Measurements from ENCODE around the gene MLPH.

MLPH gene, protein sequence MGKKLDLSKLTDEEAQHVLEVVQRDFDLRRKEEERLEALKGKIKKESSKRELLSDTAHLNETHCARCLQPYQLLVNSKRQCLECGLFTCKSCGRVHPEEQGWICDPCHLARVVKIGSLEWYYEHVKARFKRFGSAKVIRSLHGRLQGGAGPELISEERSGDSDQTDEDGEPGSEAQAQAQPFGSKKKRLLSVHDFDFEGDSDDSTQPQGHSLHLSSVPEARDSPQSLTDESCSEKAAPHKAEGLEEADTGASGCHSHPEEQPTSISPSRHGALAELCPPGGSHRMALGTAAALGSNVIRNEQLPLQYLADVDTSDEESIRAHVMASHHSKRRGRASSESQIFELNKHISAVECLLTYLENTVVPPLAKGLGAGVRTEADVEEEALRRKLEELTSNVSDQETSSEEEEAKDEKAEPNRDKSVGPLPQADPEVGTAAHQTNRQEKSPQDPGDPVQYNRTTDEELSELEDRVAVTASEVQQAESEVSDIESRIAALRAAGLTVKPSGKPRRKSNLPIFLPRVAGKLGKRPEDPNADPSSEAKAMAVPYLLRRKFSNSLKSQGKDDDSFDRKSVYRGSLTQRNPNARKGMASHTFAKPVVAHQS

DNA sequence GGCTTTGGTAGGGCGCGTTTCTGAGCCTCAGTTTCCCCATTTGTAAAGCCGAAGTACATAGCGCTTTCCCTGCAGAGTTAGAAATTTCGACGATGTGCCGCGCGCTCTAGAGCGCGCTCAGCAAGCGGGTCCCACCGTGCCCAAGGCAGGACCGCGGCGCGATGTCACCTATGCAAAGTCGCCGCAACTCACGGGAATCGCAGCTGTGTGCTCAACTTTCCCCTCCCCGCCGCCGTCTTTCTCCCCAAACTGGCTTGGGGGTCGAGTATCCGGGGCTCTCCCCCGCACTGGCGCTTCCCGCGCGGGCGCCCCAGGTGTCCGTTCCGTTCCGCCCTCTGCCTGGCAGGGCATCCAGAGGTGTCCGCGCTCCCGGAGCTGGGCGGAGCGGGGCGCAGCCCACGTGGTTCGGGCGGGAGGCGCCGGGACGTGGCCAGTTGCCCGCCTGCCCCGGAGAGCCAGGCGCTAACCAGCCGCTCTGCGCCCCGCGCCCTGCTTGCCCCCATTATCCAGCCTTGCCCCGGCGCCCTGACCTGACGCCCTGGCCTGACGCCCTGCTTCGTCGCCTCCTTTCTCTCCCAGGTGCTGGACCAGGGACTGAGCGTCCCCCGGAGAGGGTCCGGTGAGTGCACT lies at the start of gene MLPH:
TSS of gene MLPH (plus strand) at position 433 of the 630 bp plus-strand sequence. CDS start 6,176 bp downstream, outside the sequence.
- H3K4me2 ChIP-seq (ENCODE audit: low read depth, low read length, poor library complexity, severe bottlenecking) = no peak within 1 kb of the TSS
- no peaks in the 10 kb centered on the region for H3F3A ChIP-seq (ENCODE audit: low read depth)
- H2AFZ ChIP-seq (ENCODE audit: low read length) = no peak within 1 kb of the TSS
- no peaks in the 10 kb centered on the region for H3K27me3 ChIP-seq (ENCODE audit: insufficient read depth, low read length, poor library complexity, severe bottlenecking)
- no peak within 1 kb of the TSS for H3K4me3 ChIP-seq (ENCODE audit: low read length, poor library complexity, severe bottlenecking)
- H3K79me2 ChIP-seq (ENCODE audit: insufficient read depth, low read length) = no peaks in the 10 kb centered on the region
- no peaks in the 10 kb centered on the region for H3K36me3 ChIP-seq (ENCODE audit: insufficient read depth, low read length)
- no peaks in the 10 kb centered on the region for H3K9me2 ChIP-seq (replicated peaks; ENCODE audit: low read depth, low read length)
- H3K4me1 ChIP-seq (ENCODE audit: insufficient read depth, low read length, poor library complexity, severe bottlenecking) = peaks cover 11% of the 10 kb centered on the region
- no peak within 1 kb of the TSS for H3K9ac ChIP-seq (ENCODE audit: low read depth, low read length, poor library complexity, severe bottlenecking)
- no peak for TF ChIP-seq EZH2phosphoT487 (IDR thresholded peaks at IDR 0.05; ENCODE audit: borderline replicate concordance)
- TF ChIP-seq, protein P1, sequence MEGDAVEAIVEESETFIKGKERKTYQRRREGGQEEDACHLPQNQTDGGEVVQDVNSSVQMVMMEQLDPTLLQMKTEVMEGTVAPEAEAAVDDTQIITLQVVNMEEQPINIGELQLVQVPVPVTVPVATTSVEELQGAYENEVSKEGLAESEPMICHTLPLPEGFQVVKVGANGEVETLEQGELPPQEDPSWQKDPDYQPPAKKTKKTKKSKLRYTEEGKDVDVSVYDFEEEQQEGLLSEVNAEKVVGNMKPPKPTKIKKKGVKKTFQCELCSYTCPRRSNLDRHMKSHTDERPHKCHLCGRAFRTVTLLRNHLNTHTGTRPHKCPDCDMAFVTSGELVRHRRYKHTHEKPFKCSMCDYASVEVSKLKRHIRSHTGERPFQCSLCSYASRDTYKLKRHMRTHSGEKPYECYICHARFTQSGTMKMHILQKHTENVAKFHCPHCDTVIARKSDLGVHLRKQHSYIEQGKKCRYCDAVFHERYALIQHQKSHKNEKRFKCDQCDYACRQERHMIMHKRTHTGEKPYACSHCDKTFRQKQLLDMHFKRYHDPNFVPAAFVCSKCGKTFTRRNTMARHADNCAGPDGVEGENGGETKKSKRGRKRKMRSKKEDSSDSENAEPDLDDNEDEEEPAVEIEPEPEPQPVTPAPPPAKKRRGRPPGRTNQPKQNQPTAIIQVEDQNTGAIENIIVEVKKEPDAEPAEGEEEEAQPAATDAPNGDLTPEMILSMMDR (conservative IDR thresholded peaks at IDR 0.05; ENCODE audit: low read length) = no peak
- peaks cover 7% of the 10 kb centered on the region; the same call in 1 of the 2 replicates for H3K9me3 ChIP-seq (ENCODE audit: insufficient read depth, low read depth, low read length)
- no peaks in the 10 kb centered on the region for H4K20me1 ChIP-seq (ENCODE audit: insufficient read depth, low read length, poor library complexity, severe bottlenecking)

DNA sequence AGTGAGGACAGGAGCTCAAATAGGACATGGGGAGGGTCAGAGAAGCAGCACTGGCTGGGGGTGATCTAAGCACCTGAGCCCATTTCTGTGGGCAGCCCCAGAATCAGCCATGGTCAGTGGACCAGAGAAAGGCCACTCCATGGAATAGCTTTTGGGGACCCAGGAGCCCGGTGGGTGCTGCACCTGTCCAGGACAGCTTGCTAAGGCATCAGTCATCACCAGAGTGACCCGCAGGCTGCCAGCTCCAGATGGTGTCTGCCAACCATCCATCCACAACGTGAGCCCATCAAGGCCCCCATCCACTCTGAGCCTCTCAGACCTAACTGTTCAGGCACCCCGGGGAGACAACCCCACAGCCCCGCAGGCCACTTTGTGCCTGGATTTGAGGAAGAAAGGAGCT lies 49.5 kb upstream of the MLPH start:
- Histone ChIP-seq H3K9me2 (replicated peaks; ENCODE audit: low read depth, low read length) (no peaks in the 10 kb centered on the region), H3F3A (ENCODE audit: low read depth) (no peaks in the 10 kb centered on the region), H3K79me2 (ENCODE audit: insufficient read depth, low read length) (no peaks in the 10 kb centered on the region), H4K20me1 (ENCODE audit: insufficient read depth, low read length, poor library complexity, severe bottlenecking) (no peaks in the 10 kb centered on the region), H2AFZ (ENCODE audit: low read length) (0 out of 2 replicates have a peak overlapping the region, but pooled peaks have one; percentile 17), H3K4me3 (ENCODE audit: low read length, poor library complexity, severe bottlenecking) (no peak overlapping the region), H3K27me3 (ENCODE audit: insufficient read depth, low read length, poor library complexity, severe bottlenecking) (no peaks in the 10 kb centered on the region), H3K36me3 (ENCODE audit: insufficient read depth, low read length) (no peaks in the 10 kb centered on the region), H3K9me3 (ENCODE audit: insufficient read depth, low read depth, low read length) (no peaks in the 10 kb centered on the region), H3K4me1 (ENCODE audit: insufficient read depth, low read length, poor library complexity, severe bottlenecking) (peaks cover 56% of the 10 kb centered on the region), H3K9ac (ENCODE audit: low read depth, low read length, poor library complexity, severe bottlenecking) (no peak overlapping the region), H3K4me2 (ENCODE audit: low read depth, low read length, poor library complexity, severe bottlenecking) (no peak overlapping the region)
- TF ChIP-seq, protein P1 (conservative IDR thresholded peaks at IDR 0.05; ENCODE audit: low read length) = no peak
- TF ChIP-seq EZH2phosphoT487 (IDR thresholded peaks at IDR 0.05; ENCODE audit: borderline replicate concordance) = no peak

DNA sequence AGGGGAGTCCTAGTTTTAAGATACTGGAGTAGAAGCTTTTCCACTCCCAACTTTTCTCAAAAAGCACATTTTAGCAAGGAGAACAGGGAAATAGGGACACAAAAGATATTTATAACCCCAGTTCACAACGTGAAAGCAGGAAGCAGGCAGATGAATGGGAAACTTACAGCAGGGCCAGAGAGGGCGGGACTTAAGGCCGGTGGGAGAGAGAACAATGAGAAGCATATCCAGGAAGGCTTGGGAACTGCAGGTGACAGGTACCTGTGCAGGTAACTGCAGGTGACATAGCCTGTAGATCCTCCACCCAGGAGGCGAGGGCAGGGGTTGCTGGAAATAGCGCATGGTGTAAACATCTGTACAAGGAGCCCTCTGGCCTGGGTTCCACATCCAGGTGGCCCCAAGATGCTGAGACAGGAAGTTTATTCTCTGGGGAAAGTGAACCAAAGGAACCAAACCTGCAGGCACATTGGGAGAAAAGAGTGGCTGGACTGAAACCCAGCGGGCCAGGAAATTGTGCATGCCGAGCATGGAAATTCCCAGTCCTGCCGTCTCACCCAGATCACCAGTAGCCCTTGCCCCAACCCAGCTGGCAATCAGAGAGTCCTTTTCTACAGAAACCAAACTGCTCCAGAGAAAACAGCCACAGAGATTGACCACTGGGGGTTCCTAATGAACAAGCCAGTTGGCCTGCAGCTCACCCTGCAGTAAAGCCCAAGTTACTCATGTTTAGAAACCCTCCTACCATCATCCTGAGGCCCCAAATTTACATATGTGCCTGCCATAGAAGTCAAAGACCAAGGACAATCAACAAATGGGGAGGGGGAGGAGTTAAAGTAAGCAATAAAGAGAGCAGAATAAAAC lies 48.7 kb upstream of the MLPH start:
- H3K27me3 ChIP-seq (ENCODE audit: insufficient read depth, low read length, poor library complexity, severe bottlenecking) = no peaks in the 10 kb centered on the region
- H3K4me2 ChIP-seq (ENCODE audit: low read depth, low read length, poor library complexity, severe bottlenecking) = no peak overlapping the region
- H4K20me1 ChIP-seq (ENCODE audit: insufficient read depth, low read length, poor library complexity, severe bottlenecking) = no peaks in the 10 kb centered on the region
- no peaks in the 10 kb centered on the region for H3K9me3 ChIP-seq (ENCODE audit: insufficient read depth, low read depth, low read length)
- no peaks in the 10 kb centered on the region for H3K9me2 ChIP-seq (replicated peaks; ENCODE audit: low read depth, low read length)
- H3K36me3 ChIP-seq (ENCODE audit: insufficient read depth, low read length) = no peaks in the 10 kb centered on the region
- H3K79me2 ChIP-seq (ENCODE audit: insufficient read depth, low read length) = no peaks in the 10 kb centered on the region
- no peak overlapping the region for H3K4me3 ChIP-seq (ENCODE audit: low read length, poor library complexity, severe bottlenecking)
- no peak overlapping the region for H3K9ac ChIP-seq (ENCODE audit: low read depth, low read length, poor library complexity, severe bottlenecking)
- no peak for TF ChIP-seq EZH2phosphoT487 (IDR thresholded peaks at IDR 0.05; ENCODE audit: borderline replicate concordance)
- TF ChIP-seq, protein P1 (conservative IDR thresholded peaks at IDR 0.05; ENCODE audit: low read length) = no peak; the same call in 1 of the 2 replicates
- 0 out of 2 replicates have a peak overlapping the region, but pooled peaks have one; percentile 17 for H2AFZ ChIP-seq (ENCODE audit: low read length)
- peaks cover 51% of the 10 kb centered on the region for H3K4me1 ChIP-seq (ENCODE audit: insufficient read depth, low read length, poor library complexity, severe bottlenecking)
- H3F3A ChIP-seq (ENCODE audit: low read depth) = no peaks in the 10 kb centered on the region
